HCT116 (cell line): ENCODE measurements around the gene VSTM2L. TPM values are rescaled to one million over a fixed set of nuclear protein-coding genes. Genes with fewer than 3 reads are reported as not detected.

ENCODE experiments used
- ATAC-seq: fragments of 200-7000 bp; cut with Tn5 transposase; 2 replicates; pipeline ENCODE4 v1.9.1; 2020; ENCODE audit warnings: mild to moderate bottlenecking, moderate library complexity
- BruUV-seq: library from RNA; stranded (reverse); fragments of 400-500 nt; replicated peaks from 2 replicates; lab custom pipeline; 2021; lab: Mats Ljungman, UMichigan
- CTCF ChIA-PET: fragments of 300-600 bp; sonication (Branson Sonifier 250); formaldehyde crosslinking; loops from one replicate; lab custom pipeline; 2021; ENCODE audit warnings: antibody characterized with exemption; lab: Charles Lee
- POLR2A ChIA-PET: fragments of 300-600, 350-600 bp; sonication (Branson Sonifier 250); formaldehyde crosslinking; loops from one replicate; lab custom pipeline; 2021; ENCODE audit warnings: antibody characterized with exemption; lab: Charles Lee
- RAD21 ChIA-PET, 2 experiments: fragments of 300-600 bp; sonication (Branson Sonifier 250); formaldehyde crosslinking; loops; one replicate each; lab custom pipeline; 2023; ENCODE audit warnings: low total read pairs in 2 of 2; ENCODE audit not compliant: uncharacterized antibody in 2 of 2, unreplicated experiment in 2 of 2, low non-redundant PET in 1 of 2; lab: Charles Lee
- DNase-seq: peaks from one replicate; pipeline ENCODE4 v3.0.0-alpha.2; 2010; ENCODE audit warnings: low read depth, low spot score
- H2AFZ ChIP-seq: fragments of 200-600 bp; shearing (Covaris generic), sonication (generic); 2 replicates; pipeline ENCODE4 v1.6.1; 2017; ENCODE audit warnings: low read depth, mixed run types, mixed read lengths, antibody characterized with exemption, low read length; ENCODE audit not compliant: poor library complexity, severe bottlenecking
- H3K27ac ChIP-seq: 2 replicates; pipeline ENCODE4 v1.5.1; 2012; ENCODE audit warnings: low read depth, low read length
- H3K27me3 ChIP-seq: fragments of 200-600 bp; sonication (generic); 2 replicates; pipeline ENCODE4 v1.6.1; 2016; ENCODE audit warnings: mixed run types, low read length, mixed read lengths; ENCODE audit not compliant: insufficient read depth
- H3K36me3 ChIP-seq, 2 experiments: fragments of 200-500 bp in 1 of 2; fragments of 200-600 bp in 1 of 2; sonication (Bioruptor generic) in 1 of 2; sonication (generic) in 1 of 2; 2 replicates each; pipeline versions ENCODE4 v1.5.1 to v1.6.1; 2014 to 2016; ENCODE audit warnings: low read length in 2 of 2, inconsistent platforms in 1 of 2, mixed read lengths in 1 of 2, mixed run types in 1 of 2; ENCODE audit not compliant: insufficient read depth in 2 of 2, control insufficient read depth in 1 of 2
- H3K4me1 ChIP-seq, 2 experiments: fragments of 200-600 bp in 1 of 2; sonication (generic) in 1 of 2; 2 replicates each; pipeline versions ENCODE4 v1.5.1 to v1.6.1; 2012 to 2017; ENCODE audit warnings: low read length in 2 of 2, inconsistent platforms in 1 of 2, mild to moderate bottlenecking in 1 of 2, mixed read lengths in 1 of 2, mixed run types in 1 of 2, moderate library complexity in 1 of 2; ENCODE audit not compliant: insufficient read depth in 2 of 2, control insufficient read depth in 1 of 2
- H3K4me2 ChIP-seq: fragments of 200-600 bp; sonication (generic); 2 replicates; pipeline ENCODE4 v1.6.1; 2017; ENCODE audit warnings: mixed run types, low read length, mixed read lengths
- H3K4me3 ChIP-seq, 2 experiments: fragments of 200-600 bp in 1 of 2; sonication (generic) in 1 of 2; replicated peaks in 1 of 2; 2 replicates each; pipeline ENCODE4 v1.5.1; 2011 to 2016; ENCODE audit warnings: low read length in 2 of 2, control low read depth in 1 of 2, low read depth in 1 of 2, mild to moderate bottlenecking in 1 of 2, mixed read lengths in 1 of 2, mixed run types in 1 of 2
- H3K79me2 ChIP-seq: fragments of 200-600 bp; sonication (generic); 2 replicates; pipeline ENCODE4 v1.6.1; 2017; ENCODE audit warnings: mild to moderate bottlenecking, mixed run types, low read length, moderate library complexity, mixed read lengths; ENCODE audit not compliant: insufficient read depth
- H3K9ac ChIP-seq: fragments of 200-600 bp; sonication (generic); 2 replicates; pipeline ENCODE4 v1.6.1; 2016; ENCODE audit warnings: low read length, mixed read lengths
- H3K9me2 ChIP-seq: fragments of 200-600 bp; sonication (generic), shearing (Covaris generic); 2 replicates; pipeline ENCODE4 v1.6.1; 2017; ENCODE audit warnings: mixed run types, mild to moderate bottlenecking, moderate library complexity; ENCODE audit not compliant: insufficient read depth
- H3K9me3 ChIP-seq, 2 experiments: fragments of 200-500 bp in 1 of 2; fragments of 200-600 bp in 1 of 2; sonication (Bioruptor generic) in 1 of 2; sonication (generic) in 1 of 2; 2 replicates each; pipeline ENCODE4 v1.6.1; 2014 to 2017; ENCODE audit warnings: low read length in 2 of 2, mixed read lengths in 2 of 2, inconsistent platforms in 1 of 2, low read depth in 1 of 2, mild to moderate bottlenecking in 1 of 2, mixed run types in 1 of 2, moderate library complexity in 1 of 2; ENCODE audit not compliant: control insufficient read depth in 1 of 2, insufficient read depth in 1 of 2
- H4K20me1 ChIP-seq: fragments of 200-600 bp; sonication (generic), shearing (Covaris generic); 2 replicates; pipeline ENCODE4 v1.6.1; 2017; ENCODE audit warnings: mixed run types, mild to moderate bottlenecking, moderate library complexity; ENCODE audit not compliant: insufficient read depth
- CBX3 ChIP-seq: IDR thresholded peaks from 2 replicates; pipeline ENCODE4 v1.6.1; 2012; ENCODE audit warnings: low read depth
- CEBPB ChIP-seq: IDR thresholded peaks from 2 replicates; pipeline ENCODE4 v1.6.1; 2012; ENCODE audit warnings: low read depth
- ELF1 ChIP-seq: IDR thresholded peaks from 2 replicates; pipeline ENCODE4 v1.6.1; 2012; ENCODE audit warnings: low read depth, borderline replicate concordance
- EZH2phosphoT487 ChIP-seq: fragments of 200-600 bp; IDR thresholded peaks from 2 replicates; pipeline ENCODE4 v1.6.1; 2018; ENCODE audit warnings: antibody characterized with exemption, borderline replicate concordance
- FOSL1 ChIP-seq: IDR thresholded peaks from 2 replicates; pipeline ENCODE4 v1.6.1; 2012; ENCODE audit warnings: low read depth
- POLR2A ChIP-seq: IDR thresholded peaks from 2 replicates; pipeline ENCODE4 v1.7.0; 2011; ENCODE audit warnings: borderline replicate concordance; ENCODE audit not compliant: insufficient read depth, insufficient read length; ENCODE audit errors: extremely low read depth
- SIN3A ChIP-seq: IDR thresholded peaks from 2 replicates; pipeline ENCODE4 v1.6.1; 2012; ENCODE audit warnings: low read depth
- SP1 ChIP-seq: IDR thresholded peaks from 2 replicates; pipeline ENCODE4 v1.6.1; 2012; ENCODE audit warnings: low read depth
- TCF7L2 ChIP-seq: IDR thresholded peaks from 2 replicates; pipeline ENCODE4 v1.7.0; 2011; ENCODE audit warnings: borderline replicate concordance, inconsistent platforms; ENCODE audit not compliant: insufficient read depth, insufficient read length; ENCODE audit errors: extremely low read depth
- YY1 ChIP-seq: IDR thresholded peaks from 2 replicates; pipeline ENCODE4 v1.6.1; 2011; ENCODE audit warnings: low read length, low read depth, moderate library complexity, mild to moderate bottlenecking; ENCODE audit not compliant: insufficient replicate concordance; ENCODE audit errors: extremely low read depth
- intact Hi-C: fragments of 100-400 bp; cut with micrococcal nuclease; formaldehyde crosslinking; loops from 2 replicates; pipeline ENCODE4 v1.10.0; 2022
- total RNA-seq: library from RNA; stranded (reverse); gene quantifications from one replicate; pipeline ENCODE4 v1.2.1, GENCODE V29; 2021; ENCODE audit not compliant: unreplicated experiment
- TF ChIP-seq, protein P1 (sequence below): IDR thresholded peaks from 2 replicates; pipeline ENCODE4 v1.6.1; 2012

Gene VSTM2L
- total RNA-seq, 1 experiment from 2014 or later: 0.69 TPM

DNA sequence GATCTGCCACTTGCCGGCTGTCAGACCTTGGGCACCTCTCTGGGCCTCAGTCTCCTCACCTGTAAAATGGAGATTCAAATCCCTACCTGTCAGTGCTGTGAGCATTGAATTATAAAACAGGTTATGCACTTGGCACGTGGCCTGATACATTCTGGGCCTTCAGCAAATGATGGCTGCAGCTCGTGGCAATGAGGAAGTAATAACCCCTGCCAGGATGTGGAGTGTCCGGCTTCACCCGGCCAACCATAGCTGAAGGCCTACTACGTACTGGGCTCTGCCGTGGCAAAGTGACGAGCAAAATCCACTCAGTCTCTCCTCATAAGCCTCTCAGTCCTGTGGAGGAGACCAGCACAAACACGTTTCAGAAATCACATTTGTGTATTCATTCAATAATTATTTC lies 10.9 kb upstream of the VSTM2L start:
- intact Hi-C loops: loop anchor here (10.0 kb wide), 1 partner anchor 237 kb away; no protein-coding TSS in a partner anchor
- BruUV-seq: no TSS peak
- Histone ChIP-seq H3K79me2 (no peaks in the 10 kb centered on the region), H2AFZ (no peak overlapping the region), H3K4me3 (no peak overlapping the region), H3K4me2 (no peak overlapping the region), H3K4me1 (no peaks in the 10 kb centered on the region), H3K27me3 (no peaks in the 10 kb centered on the region), H3K9me2 (no peaks in the 10 kb centered on the region), H4K20me1 (no peaks in the 10 kb centered on the region), H3K27ac (no peak overlapping the region), H3K9me3 (no peaks in the 10 kb centered on the region), H3K9ac (no peak overlapping the region), H3K36me3 (no peaks in the 10 kb centered on the region)
- no peak for TF ChIP-seq ELF1
- TF ChIP-seq SP1: no peak
- no peak for TF ChIP-seq YY1
- TF ChIP-seq, protein P1, sequence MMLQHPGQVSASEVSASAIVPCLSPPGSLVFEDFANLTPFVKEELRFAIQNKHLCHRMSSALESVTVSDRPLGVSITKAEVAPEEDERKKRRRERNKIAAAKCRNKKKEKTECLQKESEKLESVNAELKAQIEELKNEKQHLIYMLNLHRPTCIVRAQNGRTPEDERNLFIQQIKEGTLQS: no peak
- no peak for TF ChIP-seq CEBPB
- TF ChIP-seq TCF7L2: no peak
- no peak for TF ChIP-seq FOSL1
- CTCF ChIA-PET: no interaction called here
- no peak for DNase-seq
- POLR2A ChIA-PET: no interaction called here
- RAD21 ChIA-PET: no interaction called here
- ATAC-seq: no peak

DNA sequence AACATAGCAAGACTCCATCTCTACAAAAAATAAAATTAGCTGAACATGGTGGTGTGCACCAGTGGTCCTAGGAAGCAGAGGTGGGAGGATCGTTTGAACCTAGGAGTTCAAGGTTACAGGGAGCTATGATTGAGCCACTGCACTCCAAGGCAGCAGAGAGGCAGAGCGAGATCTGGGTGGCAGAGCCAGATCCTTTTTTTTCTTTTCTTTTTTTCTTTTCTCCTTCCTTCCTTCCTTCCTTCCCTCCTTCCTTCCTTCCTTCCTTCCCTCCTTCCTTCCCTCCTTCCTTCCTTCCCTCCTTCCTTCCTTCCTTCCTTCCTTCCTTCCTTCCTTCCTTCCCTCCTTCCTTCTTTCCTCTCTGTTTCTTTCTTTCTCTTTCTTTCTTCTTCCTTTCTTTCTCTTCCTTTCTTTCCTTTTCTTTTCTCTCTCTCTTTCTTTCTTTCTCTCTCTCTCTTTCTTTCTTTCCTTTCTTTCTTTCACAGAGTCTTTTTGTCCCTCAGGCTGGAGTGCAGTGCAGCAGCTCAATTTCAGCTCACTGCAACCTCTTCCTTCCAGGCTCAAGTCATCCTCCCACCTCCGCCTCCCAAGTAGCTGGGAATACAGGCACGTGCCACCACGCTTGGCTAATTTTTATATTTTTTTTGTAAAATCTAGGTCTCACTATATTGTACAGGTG lies 9.2 kb upstream of the VSTM2L start:
- intact Hi-C loops: loop anchor here (10.0 kb wide), 1 partner anchor 239 kb away; no protein-coding TSS in a partner anchor
- CTCF ChIA-PET: no interaction called here
- no peak overlapping the region for H3K27ac ChIP-seq
- no peak overlapping the region for H2AFZ ChIP-seq
- no peak overlapping the region for H3K9ac ChIP-seq
- DNase-seq (no peak), ATAC-seq (no peak)
- H3K79me2 ChIP-seq: no peaks in the 10 kb centered on the region
- H3K4me3 ChIP-seq: no peak overlapping the region
- POLR2A ChIA-PET: no interaction called here
- H3K9me3 ChIP-seq: no peaks in the 10 kb centered on the region
- RAD21 ChIA-PET: no interaction called here
- H3K36me3 ChIP-seq: no peaks in the 10 kb centered on the region
- TF ChIP-seq CBX3 (no peak), CEBPB (no peak), POLR2A (no peak), SP1 (no peak), SIN3A (no peak), EZH2phosphoT487 (no peak)
- TF ChIP-seq, protein P1: no peak
- H3K9me2 ChIP-seq: no peaks in the 10 kb centered on the region
- BruUV-seq: no TSS peak
- H3K27me3 ChIP-seq: no peaks in the 10 kb centered on the region
- H4K20me1 ChIP-seq: no peaks in the 10 kb centered on the region
- no peak overlapping the region for H3K4me2 ChIP-seq
- H3K4me1 ChIP-seq: no peaks in the 10 kb centered on the region
